Occipital lobe (tissue), 2 donors: Measurements from ENCODE around the gene PTPRG. TPM values are rescaled to one million over a fixed set of nuclear protein-coding genes. Genes with fewer than 3 reads are reported as not detected.

Experiments
- DNase-seq: peaks from one replicate; lab custom pipeline; 2025; lab: John Stamatoyannopoulos, UW
- total RNA-seq: library from RNA; depleted of rRNA; stranded (reverse); fragments of >200 nt; gene quantifications from one replicate; pipeline ENCODE4 v1.2.3, GENCODE V29; 2014

PTPRG gene
- total RNA-seq, 1 donor from 2014 or later, result 81.4 TPM

DNA sequence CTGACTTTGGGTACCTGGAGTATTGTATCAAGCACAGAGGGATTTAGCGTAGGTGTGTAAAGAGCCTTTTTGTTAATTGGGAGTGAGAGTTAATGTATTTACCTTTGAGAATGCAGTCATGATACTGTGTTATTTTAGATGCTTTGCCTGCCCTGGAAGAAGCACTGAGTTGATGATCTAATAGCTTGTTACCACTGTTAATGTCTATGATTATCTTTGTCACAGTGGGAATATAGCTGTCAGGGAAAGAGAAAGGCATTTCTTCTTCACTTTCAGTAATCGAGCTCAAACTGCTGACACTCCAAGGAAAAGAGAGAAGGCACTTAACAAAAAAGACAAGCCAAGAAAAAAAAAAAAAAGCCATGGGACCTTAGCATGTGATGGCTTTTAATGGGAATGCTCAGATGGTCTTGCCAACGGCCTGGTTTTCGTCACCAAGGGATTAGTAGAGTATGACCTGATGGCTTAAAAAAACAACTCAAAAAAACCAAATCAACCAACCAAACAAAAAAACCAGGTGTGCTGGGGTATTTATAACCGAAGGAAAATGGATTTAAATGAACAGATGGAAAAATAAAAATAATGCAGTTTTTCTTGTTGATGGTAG lies 387.4 kb downstream of the PTPRG start:
- DNase-seq, result no peak

DNA sequence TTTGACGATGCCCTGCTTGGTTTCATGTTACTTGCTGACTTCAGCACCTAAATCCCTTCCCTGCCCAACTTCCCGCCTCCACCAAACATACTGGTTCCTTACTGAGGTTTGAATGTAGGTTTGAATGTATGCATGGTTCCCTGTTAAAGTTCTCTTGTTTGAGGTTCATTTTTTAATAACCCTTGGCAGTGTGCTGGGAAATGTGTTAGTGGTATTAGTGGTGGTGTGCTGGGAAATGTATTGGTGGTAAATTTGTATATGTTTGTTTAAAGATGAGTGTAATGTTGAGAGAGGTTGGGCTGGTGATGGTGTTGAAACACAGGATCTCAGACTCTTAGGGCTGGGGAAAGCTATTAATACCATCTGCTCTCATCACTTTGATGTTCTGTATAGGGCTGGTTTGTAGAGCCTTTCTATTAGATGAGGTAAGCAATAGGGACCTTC lies 392.7 kb downstream of the PTPRG start:
- no peak for DNase-seq

GRCh38 chr3:61955483-61955882 lies 394.1 kb downstream of the PTPRG start:
- no peak for DNase-seq

GRCh38 chr3:61956236-61956635 lies 394.9 kb downstream of the PTPRG start:
- no peak for DNase-seq

DNA sequence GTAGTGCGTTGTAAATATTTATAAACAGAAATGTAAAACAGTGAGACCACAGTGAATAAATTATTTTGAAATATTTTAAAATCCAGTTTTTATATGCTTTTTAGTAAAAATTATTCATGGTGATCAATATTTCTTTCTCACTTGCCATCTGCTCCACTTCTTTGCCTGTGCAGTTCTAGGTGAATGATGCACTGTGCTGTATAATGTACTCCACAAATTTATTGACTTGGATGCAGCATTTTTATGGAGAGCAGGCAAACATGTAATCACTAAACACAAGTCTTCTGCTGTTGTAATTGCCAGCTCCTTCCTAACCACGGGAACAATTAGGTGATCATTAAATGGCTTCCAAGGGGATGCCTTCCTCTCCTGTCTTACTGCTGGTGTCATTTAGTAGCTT lies 395.9 kb downstream of the PTPRG start:
- DNase-seq, result no peak

DNA sequence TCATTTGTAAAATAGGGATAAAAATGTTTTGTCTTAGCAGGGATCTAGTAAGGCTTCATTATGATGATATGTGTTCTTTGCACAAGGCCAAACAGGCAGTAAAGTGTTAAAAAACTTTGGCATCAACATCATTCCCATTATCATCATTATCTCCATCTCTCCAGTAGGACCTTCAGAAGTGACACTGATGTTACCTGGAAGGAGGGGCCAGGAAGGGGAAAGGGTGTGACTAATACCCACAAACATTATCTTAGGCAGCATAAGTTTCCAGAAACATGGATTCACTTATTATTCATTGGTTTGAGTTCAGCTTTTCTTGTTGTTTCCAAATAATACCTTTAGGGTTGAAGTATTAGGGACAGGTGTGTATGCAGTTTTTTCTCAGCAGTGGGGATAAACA lies 399.6 kb downstream of the PTPRG start:
- DNase-seq, result no peak

DNA sequence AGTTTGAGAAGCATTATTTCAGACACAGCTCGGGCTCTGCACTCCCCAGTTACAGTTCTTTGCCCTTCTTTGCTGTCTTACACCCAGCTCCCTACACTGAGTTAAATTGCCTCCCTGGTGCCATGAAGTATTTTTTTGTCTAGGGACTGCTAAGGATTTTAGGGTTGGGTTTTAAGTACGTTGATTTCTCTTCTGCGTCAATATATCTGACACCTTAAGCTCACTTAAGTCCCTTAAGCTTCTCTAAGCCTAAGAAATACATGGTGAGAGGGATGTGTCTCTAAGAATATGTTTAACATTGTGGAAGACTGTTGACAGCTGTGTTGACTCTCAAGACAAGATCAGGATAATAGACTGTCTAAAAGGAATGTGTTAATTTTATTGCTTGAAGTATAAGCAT lies 400.5 kb downstream of the PTPRG start:
- no peak for DNase-seq

GRCh38 chr3:61964566-61964965 lies 403.2 kb downstream of the PTPRG start:
- no peak for DNase-seq

- DNase-seq, result no peak
Observed at GRCh38 chr3:61965770-61966131, 404.4 kb downstream of the PTPRG start.

DNA sequence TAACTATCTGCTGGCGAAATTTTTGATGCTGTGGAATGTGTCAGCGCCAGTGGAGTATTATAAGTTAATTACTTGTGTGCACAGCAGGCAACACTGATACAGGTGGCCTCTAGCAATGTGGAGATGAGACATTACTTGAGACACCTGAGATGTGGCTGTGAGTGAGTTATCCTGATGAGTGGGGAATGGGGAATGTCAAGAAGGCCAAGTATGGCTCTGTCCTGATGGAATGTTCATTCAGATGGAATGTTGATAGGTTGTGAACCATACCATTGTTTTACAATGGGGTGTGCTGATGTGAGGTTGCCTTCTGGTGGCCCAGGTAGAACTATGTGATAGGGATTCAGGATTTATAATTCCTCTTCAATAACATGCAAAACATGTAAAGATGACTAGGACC lies 404.8 kb downstream of the PTPRG start:
- DNase-seq, result no peak

- no peak for DNase-seq
Observed at GRCh38 chr3:61967019-61967418, 405.6 kb downstream of the PTPRG start.

GRCh38 chr3:61967937-61968336 lies 406.6 kb downstream of the PTPRG start:
- DNase-seq, result no peak

DNA sequence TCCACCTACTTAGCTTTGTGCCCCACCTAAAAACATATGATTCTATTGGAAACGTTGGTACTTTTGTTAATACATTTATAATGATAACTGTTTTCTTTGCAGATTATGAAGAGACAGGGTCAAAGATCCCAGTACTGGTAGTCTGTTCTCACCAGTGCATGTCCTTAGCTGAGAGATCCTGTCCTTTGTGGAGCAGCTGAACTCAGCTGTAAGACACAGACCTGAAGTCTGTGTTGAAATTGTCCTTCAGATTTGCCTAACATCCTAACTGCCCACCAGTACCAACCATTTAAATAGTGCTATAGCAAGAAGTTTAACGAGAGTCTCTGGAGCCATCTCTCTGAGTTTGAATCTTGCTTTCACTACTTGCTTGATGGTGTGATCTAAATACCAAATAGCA lies 413.3 kb downstream of the PTPRG start:
- no peak for DNase-seq

DNA sequence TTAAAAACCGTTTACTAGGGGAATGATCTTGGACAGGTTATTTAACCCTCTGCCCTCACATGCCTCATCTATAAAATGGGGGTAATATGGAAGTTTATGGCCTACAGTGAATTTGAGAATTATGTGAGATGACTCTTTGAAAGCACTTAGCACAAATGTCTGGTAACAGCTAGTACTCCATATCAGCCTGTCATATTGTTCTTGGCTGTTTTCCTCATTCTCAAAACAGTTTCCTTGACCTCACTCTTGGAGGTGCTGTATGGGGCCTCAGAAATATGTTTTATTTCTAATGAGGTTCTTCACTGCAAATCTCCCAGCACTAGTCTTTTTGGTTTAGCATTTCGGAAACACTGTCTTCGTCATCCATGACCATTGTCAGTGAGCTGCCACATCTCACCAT lies 413.8 kb downstream of the PTPRG start:
- no peak for DNase-seq

GRCh38 chr3:61975936-61976335 lies 414.6 kb downstream of the PTPRG start:
- no peak for DNase-seq

DNA sequence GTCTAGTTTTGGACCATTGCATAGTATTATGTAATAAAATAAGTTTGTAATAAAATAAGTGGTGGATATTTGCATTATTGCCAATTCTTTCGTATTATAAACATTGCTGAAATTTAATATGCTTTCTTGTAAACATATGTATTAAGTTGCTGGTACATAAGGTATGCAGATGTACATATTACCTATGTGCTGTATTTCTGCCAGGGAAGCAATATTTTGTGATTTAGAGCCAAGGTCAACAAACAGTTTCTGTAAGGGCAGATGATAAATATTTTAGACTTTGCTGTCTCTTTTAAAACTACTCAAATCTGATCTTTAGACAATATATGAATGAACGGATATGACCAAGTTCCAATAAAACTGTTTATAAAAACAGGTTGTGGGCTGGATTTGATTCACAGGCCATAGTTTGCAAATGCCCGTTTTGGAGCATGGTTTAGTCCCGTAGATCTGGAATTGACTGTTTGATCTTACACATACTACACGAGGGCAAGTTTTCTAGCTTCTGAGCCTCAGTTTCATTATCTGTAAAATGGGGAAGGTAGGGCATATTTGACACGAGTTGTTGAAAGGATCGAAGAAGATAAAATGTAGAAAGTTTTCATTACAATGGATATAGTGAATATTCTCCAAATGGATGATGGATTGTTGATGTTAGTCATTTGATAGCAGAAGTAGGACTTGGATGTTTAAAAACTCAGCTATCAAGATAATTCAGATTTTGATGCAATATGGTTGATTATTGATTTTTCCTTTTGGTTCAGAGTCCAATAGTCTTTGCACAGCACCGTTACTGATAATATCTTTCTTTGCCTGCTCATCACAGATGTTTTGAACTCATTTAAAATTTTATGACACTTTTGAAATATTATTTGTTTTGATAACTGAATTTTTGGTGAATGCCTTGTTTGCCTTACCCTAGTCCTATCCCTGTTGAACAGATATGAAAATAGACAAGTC lies 417.4 kb downstream of the PTPRG start:
- DNase-seq, result no peak

DNA sequence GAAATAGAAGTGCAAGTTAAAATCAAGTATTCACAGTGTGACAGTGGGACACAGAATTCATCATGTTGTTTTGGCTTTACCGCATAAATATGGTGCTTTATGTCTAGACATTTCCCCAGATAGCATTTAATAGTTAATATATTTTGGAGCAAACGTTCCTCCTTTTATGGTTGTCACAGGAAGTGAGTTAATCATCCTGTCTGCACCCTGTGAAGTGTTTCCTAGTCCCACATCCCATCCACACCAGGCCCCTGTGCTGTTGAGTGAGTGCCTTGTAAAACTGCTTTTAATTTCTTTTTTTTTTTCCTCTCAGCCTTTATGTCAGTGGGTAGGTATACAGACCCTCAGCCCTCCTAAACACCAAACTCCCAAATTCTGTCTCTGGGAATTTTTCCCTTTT lies 418.3 kb downstream of the PTPRG start:
- DNase-seq, result no peak

GRCh38 chr3:61980041-61980440 lies 418.7 kb downstream of the PTPRG start:
- DNase-seq, result no peak

GRCh38 chr3:61981060-61981459 lies 419.7 kb downstream of the PTPRG start:
- DNase-seq, result no peak

GRCh38 chr3:61983479-61983878 lies 422.1 kb downstream of the PTPRG start:
- no peak for DNase-seq

- DNase-seq, result no peak
Observed at GRCh38 chr3:61985020-61985419, 423.6 kb downstream of the PTPRG start.

DNA sequence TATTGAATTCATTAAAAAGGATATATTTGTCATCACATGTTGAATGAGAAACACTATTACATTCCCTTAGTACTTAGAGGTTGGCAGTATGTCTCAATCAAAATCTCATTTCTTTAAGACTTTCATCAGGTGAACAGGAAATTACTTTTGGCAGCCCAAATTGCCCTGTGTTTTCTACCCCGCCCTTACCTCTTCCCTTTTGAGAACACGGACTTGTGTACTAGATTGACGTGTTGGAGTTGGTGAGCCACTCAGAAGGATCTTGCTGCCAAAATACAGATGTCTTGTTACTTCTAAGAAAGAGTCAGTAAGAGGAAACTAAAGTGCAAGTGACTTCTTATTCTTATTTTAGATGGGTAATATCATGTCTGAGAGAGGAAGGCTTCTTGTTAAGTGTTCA lies 425.1 kb downstream of the PTPRG start:
- DNase-seq, result no peak

DNA sequence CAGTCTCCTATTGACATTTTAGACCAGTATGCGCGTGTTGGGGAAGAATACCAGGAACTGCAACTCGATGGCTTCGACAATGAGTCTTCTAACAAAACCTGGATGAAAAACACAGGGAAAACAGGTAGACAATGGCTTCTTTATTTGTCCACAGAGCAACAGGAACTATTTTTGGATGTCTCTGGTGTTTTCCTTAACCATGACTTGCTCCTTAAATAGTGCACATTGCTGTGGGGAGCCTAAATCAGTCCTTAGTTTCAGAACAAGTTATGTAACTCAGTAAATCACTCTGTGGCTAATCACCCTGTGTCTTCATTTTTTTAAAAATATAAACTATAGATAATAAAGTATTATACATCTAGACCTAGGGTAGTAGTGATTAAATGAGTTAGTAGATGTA lies 428.3 kb downstream of the PTPRG start:
- DNase-seq, result no peak
